HCT116 (cell line): Measurements from ENCODE around the gene ULBP2.

Experiments
- CEBPB ChIP-seq: IDR thresholded peaks from 2 replicates; pipeline ENCODE4 v1.6.1; 2012; ENCODE audit warnings: low read depth
- EGR1 ChIP-seq: IDR thresholded peaks from 2 replicates; pipeline ENCODE4 v1.6.1; 2012; ENCODE audit warnings: low read depth
- EZH2 ChIP-seq: fragments of 200-600 bp; sonication (generic); IDR thresholded peaks from 2 replicates; pipeline ENCODE4 v1.6.1; 2017; ENCODE audit warnings: antibody characterized with exemption, mixed run types
- JUND ChIP-seq: IDR thresholded peaks from 2 replicates; pipeline ENCODE4 v1.6.1; 2012
- POLR2A ChIP-seq: IDR thresholded peaks from 2 replicates; pipeline ENCODE4 v1.7.0; 2011; ENCODE audit warnings: borderline replicate concordance; ENCODE audit not compliant: insufficient read depth, insufficient read length; ENCODE audit errors: extremely low read depth
- POLR2AphosphoS5 ChIP-seq: IDR thresholded peaks from 2 replicates; pipeline ENCODE4 v1.6.1; 2011; ENCODE audit warnings: mild to moderate bottlenecking, low read depth, low read length, moderate library complexity
- RAD21 ChIP-seq: IDR thresholded peaks from 2 replicates; pipeline ENCODE4 v1.6.1; 2012; ENCODE audit warnings: low read depth, mild to moderate bottlenecking
- SIN3A ChIP-seq: IDR thresholded peaks from 2 replicates; pipeline ENCODE4 v1.6.1; 2012; ENCODE audit warnings: low read depth
- YY1 ChIP-seq: IDR thresholded peaks from 2 replicates; pipeline ENCODE4 v1.6.1; 2011; ENCODE audit warnings: low read length, low read depth, moderate library complexity, mild to moderate bottlenecking; ENCODE audit not compliant: insufficient replicate concordance; ENCODE audit errors: extremely low read depth
- TF ChIP-seq, protein P1 (sequence below), 3 experiments: fragments of 200-600 bp in 1 of 3; sonication (generic) in 1 of 3; IDR thresholded peaks in 2 of 3; conservative IDR thresholded peaks in 1 of 3; 2 replicates each; pipeline ENCODE4 v1.5.1; 2012 to 2017; ENCODE audit warnings: low read depth in 2 of 3, low read length in 2 of 3, antibody characterized with exemption in 1 of 3, borderline replicate concordance in 1 of 3, control low read depth in 1 of 3, mild to moderate bottlenecking in 1 of 3, mixed read lengths in 1 of 3, mixed run types in 1 of 3, moderate library complexity in 1 of 3; ENCODE audit not compliant: insufficient read depth in 1 of 3
- TF ChIP-seq, protein P2 (sequence below): IDR thresholded peaks from 2 replicates; pipeline ENCODE4 v1.6.1; 2012
- TF ChIP-seq, protein P3 (sequence below): IDR thresholded peaks from 2 replicates; pipeline ENCODE4 v1.6.1; 2012

- TF ChIP-seq, protein P1, sequence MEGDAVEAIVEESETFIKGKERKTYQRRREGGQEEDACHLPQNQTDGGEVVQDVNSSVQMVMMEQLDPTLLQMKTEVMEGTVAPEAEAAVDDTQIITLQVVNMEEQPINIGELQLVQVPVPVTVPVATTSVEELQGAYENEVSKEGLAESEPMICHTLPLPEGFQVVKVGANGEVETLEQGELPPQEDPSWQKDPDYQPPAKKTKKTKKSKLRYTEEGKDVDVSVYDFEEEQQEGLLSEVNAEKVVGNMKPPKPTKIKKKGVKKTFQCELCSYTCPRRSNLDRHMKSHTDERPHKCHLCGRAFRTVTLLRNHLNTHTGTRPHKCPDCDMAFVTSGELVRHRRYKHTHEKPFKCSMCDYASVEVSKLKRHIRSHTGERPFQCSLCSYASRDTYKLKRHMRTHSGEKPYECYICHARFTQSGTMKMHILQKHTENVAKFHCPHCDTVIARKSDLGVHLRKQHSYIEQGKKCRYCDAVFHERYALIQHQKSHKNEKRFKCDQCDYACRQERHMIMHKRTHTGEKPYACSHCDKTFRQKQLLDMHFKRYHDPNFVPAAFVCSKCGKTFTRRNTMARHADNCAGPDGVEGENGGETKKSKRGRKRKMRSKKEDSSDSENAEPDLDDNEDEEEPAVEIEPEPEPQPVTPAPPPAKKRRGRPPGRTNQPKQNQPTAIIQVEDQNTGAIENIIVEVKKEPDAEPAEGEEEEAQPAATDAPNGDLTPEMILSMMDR (IDR thresholded peaks at IDR 0.05 in 2 of 3, conservative IDR thresholded peaks at IDR 0.05 in 1 of 3; ENCODE audit: borderline replicate concordance in 1 of 3, insufficient read depth in 1 of 3, low read depth in 2 of 3, low read length in 2 of 3): no peak
- TF ChIP-seq, protein P2, sequence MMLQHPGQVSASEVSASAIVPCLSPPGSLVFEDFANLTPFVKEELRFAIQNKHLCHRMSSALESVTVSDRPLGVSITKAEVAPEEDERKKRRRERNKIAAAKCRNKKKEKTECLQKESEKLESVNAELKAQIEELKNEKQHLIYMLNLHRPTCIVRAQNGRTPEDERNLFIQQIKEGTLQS: no peak
- TF ChIP-seq POLR2A: no peak
- no peak for TF ChIP-seq POLR2AphosphoS5
- TF ChIP-seq CEBPB: no peak
- TF ChIP-seq EZH2: no peak
- no peak for TF ChIP-seq JUND
- TF ChIP-seq YY1: no peak
- TF ChIP-seq RAD21: no peak
- TF ChIP-seq, protein P3, sequence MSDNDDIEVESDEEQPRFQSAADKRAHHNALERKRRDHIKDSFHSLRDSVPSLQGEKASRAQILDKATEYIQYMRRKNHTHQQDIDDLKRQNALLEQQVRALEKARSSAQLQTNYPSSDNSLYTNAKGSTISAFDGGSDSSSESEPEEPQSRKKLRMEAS: no peak
- no peak for TF ChIP-seq SIN3A
- no peak for TF ChIP-seq EGR1
Observed at GRCh38 chr6:149974825-149975224, 33.0 kb downstream of the ULBP2 start.
